ENCODE results near the gene LCN2.

The LCN2 gene

DNA sequence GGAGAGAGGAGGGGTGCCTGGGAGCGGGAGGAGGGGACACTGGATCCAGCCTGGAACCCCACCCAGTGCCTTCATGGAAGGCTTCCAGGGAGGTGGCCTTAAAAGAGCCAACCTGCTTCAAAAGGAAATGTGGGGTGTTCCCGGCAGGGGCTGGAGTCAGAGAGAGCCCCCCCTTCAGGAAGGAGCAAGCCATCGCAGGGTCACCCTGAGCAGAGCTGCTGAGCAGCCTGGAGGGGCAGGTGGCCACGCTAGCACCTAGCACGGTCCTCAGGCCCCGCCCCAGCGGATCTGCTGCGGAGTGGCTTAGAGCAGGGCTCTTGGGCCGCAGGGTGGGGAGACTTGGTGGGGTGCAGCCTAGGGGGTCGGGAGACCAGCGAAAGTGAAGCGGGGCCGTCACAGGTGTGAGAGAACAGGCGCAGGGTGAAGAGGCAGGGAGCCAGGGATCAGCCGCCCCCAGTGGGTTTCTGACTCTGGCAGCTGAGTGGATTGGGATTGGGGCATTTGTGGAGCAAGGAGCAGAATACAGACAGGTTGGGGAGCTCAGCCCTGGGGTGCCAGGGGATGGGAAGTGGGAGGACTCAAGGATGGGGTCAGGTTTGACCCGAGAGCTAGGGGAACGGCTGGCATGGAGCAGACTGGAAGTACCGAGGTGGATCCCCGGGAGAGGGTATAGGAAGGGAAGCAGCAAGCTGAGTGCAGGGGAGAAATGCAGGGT lies 1.5 kb downstream of the LCN2 start:
- DNase-seq (ENCODE audit: low spot score) = no peak

DNA sequence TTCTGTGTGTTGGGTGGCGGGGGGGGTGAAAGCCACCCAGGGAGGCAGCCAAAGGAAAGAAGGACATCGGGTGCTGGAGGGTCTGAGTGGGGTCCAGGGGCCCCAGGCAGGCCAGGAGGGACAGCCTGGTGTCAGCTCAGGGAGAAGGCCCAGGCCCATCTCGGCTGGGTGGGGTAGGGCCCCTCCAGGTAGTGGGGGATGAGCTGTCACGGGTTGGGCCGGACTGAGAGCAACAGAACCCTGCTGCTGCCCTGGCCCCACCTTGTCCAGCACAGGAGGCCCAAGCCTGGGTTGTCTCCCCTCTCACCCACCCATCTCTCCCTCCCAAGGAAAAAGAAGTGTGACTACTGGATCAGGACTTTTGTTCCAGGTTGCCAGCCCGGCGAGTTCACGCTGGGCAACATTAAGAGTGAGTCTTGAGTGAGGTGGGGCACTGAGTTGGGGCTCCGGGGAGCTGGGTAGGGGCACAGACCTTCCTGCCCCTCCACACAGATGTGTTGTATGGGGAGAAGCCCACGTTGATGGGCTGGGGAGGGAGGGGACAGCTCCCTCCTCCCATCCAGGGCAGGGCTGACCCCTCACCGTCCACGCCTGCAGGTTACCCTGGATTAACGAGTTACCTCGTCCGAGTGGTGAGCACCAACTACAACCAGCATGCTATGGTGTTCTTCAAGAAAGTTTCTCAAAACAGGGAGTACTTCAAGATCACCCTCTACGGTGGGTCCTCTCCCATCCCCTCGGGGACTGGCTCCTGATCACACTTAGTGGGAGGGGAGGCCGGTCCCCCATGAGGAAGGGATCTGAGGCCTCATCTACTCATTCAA lies 2.3 kb downstream of the LCN2 start:
- no peak for DNase-seq (ENCODE audit: low spot score)

DNA sequence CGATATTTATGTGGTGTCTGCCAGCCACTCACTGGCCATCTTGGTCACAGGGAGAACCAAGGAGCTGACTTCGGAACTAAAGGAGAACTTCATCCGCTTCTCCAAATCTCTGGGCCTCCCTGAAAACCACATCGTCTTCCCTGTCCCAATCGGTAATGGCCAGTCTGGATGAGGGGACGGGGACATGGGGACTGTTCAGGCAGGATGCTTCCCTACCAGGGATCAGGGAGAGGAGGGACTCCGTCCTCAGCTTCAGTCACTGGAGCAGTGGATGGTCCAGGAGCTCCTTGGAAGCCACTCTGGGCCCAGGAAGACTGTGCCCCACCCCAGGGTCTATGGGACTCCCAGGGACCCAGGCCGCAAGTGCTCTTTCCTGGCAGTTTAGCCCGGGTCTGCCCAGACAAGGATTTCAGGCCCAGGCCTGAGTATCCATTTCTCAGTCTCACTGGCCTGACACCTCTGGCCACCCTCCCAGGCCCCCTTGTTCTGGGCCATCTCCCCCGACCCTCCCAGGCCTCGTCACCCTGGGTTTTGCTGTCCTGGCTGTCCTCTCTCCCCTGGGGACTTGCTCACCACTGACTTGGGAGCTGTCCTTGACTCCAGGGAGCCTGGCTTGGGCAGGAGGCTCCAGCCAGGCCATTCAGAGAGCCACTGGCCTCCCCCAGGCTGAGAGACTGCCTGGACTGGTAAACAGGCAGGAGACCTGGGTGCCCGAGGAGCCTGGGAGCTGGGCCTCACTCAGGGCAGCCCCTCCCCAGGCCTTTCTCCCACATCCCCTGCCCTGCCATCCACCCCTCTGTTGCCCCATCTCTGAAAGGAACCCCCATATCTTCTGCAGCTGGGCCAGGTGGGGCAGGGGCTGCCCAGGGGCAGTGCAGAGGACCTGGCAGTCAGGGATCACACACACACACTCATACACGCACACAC lies 3.1 kb downstream of the LCN2 start:
- DNase-seq (ENCODE audit: low spot score) = no peak

DNA sequence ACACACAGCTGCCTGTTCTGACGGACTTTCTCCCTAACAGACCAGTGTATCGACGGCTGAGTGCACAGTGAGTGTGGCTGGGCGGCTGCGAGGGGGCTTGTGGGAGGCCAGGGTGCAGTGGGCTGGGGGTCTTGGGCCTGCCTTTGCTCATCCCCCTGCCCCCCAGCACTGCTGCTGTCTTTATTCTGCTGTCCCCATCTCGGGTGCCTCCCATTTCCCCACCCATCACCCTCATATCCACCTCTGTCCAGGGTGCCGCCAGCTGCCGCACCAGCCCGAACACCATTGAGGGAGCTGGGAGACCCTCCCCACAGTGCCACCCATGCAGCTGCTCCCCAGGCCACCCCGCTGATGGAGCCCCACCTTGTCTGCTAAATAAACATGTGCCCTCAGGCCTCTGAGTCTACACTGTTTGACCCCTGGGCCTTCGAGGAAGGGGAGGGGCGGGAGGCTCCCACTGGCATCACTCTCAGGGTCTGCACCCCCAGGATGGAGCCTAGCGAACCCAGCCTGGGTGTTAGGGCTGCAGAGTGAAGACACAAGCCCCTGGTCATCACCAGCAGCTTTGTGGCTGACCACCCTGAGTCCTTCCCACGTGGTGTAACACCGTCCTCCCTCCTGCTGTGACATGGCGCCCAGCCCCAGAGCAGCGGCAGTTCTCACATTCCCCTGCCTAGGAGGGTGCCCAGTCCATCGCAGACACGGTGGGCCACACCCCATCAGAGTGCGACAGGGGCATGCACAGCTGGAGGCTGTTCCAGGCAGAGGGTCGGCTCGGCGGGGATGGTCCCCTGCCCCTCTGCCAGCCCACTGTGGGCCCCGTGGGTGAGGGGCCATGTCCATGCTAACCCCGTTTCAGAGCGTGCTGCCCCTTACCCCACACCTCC lies 4.0 kb downstream of the LCN2 start:
- no peak for DNase-seq (ENCODE audit: low spot score)

DNA sequence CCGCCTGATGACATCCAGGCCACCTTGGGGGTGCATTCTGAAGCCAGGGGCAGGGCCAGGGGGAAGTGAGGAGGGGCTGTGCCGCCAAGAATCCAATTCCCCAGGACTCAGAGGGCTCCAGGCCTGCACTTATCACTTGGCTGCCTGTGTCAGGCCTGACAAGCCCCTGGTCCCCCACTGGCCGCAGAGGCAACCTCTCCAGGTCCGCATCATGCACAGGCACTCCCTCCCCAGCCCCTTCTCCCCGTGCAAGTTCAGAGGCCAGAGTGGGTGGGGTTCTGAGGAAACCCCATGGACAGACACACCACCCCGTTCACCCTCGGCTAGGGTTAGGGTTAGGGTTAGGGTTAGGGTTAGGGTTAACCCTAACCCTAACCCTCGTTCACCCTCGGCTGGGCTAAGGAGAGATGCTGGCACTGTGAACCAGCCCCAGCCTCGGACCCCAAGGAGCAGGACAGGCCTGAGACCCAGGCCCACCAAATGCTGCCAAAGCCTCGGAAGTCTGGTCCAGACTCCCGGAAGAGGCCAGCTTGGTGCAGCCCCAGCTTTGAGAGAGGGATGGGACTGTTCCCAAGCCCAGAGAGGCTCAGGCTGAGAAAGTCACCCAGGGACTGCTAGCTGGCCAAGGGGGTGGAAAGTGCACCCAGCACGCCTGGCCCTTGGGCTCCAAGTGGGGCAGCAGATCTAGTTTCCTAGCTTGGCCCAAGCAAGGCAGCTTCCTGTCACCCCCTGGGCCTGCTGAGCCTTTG lies 4.9 kb downstream of the LCN2 start:
- no peak for DNase-seq (ENCODE audit: low spot score)

DNA sequence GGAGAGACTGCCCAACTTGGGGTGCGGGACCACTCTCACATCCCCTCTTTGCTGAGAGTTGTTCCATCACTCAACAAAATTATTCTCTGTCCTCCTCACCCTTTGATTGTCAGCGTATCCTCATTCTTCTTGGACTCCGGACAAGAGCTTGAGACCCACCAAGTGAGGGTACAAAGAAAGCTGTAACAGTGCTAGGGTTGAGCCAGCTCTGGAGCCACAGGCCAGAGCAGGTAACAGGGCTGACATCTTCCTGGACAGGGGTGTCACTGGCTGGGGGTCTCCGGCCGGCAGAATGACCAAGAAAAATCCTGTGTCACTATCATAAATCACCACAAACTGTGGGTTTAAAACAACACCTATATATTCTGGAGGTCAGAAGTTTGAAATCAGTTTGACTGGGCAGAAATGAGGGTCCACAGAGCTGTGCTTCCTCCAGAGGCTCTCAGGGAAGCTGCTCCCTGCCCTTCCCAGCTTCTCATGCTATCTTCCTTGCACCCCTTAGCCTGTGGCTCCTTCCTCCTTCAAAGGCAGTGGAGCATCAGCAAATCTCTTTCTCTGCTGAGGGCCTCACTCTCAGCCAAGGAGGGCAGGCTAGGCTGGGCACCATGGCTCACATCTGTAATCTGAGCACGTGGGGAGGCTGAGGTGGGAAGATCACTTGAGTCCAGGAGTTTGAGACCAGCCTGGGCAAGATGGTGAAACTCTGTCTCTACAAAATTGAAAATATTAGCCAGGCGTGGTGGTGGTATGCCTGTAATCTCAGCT lies 6.7 kb downstream of the LCN2 start:
- no peak for DNase-seq (ENCODE audit: low spot score)

DNA sequence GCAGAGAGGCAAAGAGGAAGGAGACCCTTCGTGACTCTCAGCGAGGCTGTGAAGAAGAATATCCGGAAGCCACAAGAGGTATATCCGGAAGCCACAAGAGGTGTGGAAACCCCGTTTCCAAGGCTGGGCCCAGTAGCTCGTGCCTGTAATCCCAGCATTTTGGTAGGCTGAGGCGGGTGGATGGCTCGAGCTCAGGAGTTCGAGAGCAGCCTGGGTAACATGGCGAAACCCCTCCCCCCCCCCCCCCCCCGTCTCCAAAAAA lies 10.2 kb downstream of the LCN2 start:
- no peak for DNase-seq (ENCODE audit: low spot score)

DNA sequence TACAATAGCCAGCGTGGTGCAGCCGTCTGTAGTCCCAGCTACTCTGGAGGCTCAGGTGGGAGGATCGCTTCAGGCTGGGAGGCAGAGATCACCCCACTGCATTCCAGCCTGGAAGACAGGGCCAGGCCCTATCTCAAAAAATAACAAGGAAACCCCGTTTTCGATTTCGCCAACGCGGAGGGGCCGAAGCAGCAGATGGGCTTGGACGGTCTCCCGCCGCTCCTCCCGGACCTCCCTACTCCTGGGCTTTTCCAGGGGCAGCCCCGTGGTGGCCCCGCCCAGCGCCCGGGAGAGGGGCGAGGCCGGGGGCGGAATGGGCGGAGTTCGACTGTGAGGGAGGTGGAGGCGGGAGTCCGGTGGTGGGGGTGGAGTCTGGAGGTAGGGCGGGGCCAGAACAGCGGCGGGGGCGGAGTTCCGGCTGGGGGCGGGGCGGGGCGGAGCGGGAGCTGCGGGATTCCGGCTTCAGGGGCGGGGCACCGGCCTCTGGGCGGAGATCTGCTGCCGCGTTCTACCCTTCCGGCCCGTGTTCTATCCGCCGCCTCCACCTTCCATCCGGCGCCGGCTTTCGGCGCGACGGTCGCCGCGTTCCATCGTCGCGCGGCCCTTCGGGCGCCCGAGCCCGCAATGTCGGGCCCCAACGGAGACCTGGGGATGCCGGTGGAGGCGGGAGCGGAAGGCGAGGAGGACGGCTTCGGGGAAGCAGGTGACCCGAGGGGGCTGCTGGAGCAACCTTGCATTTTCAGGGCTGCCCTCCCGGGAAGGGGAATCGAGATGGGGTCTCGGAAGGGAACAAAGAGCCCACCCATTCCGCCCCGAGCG lies 10.7 kb downstream of the LCN2 start, which contains the start of gene BBLN:
BBLN (plus strand) TSS at position 482 of the 819 bp plus-strand sequence; CDS start at position 625, 143 bp downstream.
- DNase-seq (ENCODE audit: low spot score) = peak; percentile 93

DNA sequence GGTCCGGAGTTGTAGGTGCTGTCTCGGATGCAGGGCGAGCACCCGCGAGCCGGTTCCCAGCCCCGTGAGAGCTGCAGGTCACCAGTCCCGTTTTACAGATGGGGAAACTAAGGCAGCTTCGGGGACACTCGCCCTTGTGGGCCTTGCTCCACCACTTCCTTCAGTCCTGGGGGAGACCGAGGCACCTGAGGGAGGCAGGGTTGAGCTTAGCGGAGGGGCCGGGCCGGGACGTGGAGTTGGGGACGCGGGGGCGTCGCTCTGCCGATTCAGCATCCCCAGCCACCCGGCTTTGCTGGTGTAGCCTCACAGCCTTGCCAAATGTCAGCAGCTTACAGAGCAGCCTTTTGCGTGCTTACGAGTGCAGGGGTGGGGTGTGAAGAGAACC lies 11.3 kb downstream of the LCN2 start:
- no peak for DNase-seq (ENCODE audit: low spot score)

DNA sequence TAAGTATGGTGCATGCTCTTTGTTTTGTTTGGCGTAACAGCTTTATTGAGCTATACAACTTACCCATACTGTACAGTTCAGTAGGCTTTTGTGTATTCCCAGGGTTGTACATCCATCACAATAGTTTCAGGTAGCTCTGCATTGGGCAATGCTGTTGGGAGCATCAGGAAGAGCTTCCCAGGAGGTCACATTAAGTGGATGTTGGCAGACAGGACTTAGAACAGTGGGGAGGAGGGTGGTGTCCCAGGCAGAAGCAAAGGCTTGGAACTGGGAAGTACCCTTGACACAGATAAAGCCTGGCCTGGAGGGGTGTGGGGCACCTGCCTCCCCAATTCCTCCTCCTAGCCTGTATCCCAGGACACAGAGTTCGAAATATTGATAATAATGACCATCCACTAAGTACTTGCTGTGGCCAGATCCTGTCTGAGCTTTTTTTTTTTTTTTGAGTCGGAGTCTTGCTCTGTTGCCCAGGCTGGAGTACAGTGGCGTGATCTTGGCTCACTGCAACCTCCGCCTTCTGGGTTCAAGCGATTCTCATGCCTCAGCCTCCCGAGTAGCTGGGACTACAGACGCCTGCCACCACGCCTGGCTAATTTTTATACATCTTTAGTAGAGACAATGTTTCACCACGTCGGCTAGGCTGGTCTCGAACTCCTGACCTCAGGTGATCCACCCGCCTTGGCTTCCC lies 12.1 kb downstream of the LCN2 start:
- no peak for DNase-seq (ENCODE audit: low spot score)

DNA sequence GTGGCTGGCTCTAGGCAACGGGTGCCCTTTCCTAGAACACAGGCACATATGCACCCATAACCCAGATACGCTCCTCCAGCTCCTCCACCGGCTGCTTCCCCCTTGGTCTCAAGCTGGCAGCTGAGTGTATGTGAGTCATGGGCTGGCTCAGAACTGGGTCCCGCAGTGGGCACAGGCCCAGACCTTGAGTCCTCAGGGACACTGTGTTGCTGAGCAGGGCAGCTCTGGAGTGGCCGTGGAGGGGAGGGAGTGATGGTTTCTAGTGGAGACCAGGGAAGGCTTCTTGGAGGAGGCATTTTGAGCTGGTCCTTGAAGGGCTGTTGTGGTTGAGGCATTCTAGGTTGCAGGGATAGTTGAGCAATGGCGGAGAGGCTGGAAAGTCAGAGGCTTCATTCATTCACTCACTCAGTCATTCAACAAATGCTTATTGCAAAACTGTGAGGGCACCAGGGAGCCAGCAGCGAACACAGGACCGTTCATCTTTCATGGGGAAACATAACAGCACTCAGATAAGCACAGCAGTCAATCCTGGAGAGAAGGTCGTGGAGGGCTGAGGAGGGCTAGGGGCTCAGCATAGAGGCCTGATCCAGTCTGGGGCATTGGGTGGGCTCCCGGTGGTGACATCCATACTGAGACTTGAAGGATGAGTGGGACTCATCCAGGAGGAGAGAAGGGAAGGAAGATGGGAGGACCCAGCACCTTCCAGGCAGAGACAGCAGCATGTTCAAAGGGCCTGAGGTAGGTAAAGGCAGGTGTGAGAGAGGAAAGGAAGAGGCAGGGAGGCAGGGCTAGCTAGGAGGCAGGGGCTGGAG lies 13.2 kb downstream of the LCN2 start:
- no peak for DNase-seq (ENCODE audit: low spot score)

DNA sequence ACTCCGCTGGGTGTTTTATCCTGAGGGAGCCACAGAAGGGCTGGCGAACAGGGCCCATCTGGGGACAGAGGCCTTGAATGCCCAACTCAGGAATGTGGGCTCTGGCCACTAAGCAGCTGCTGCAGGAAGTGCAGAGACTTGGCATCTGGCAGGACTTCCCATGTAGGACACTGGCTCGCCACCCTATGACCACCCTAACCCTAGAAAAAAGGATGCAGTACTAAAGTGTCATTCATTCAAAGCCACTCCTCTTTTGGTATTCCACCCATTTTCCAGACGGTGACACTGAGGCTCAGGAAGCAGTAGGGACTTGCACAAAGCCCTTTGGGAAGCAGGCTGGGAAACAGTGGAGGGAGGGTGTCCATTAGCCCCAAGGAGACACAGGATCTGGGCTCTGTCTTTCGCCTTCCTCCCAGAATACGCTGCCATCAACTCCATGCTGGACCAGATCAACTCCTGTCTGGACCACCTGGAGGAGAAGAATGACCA lies 13.8 kb downstream of the LCN2 start:
- no peak for DNase-seq (ENCODE audit: low spot score)

DNA sequence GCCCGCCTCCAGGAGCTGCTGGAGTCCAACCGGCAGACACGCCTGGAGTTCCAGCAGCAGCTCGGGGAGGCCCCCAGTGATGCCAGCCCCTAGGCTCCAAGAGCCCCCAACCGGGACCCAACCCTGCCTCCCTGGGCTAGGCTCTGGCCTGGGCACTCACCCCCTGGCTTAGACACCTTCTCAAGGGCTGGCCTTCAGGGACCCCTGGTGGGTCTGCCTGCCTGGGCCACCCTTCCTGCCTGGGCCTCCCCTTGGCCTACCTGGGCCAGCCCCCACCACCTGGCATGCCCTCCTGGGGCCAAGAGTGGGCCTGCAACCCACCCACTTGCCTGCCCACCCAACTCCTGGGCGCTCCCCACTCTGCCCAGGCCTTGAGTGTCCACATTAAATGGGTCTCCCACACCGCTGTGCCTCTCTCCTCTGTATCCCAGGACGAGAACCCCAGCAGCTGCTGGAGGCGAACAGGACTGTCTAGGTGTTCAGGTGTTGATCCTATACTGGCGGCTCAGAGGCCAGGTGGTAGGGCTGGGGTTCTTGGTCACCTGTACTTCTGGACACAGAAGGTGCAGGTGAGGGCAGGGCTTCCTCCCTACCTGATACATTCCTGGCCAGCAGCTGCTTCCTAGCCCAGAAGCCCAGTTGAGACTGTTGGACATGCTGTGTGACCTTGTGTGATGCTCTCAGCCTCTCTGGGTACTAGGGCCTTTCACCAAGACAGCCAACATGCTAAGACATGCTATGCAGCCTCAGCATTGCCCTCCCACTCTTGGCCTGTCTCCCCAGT lies 14.5 kb downstream of the LCN2 start:
- no peak for DNase-seq (ENCODE audit: low spot score)

DNA sequence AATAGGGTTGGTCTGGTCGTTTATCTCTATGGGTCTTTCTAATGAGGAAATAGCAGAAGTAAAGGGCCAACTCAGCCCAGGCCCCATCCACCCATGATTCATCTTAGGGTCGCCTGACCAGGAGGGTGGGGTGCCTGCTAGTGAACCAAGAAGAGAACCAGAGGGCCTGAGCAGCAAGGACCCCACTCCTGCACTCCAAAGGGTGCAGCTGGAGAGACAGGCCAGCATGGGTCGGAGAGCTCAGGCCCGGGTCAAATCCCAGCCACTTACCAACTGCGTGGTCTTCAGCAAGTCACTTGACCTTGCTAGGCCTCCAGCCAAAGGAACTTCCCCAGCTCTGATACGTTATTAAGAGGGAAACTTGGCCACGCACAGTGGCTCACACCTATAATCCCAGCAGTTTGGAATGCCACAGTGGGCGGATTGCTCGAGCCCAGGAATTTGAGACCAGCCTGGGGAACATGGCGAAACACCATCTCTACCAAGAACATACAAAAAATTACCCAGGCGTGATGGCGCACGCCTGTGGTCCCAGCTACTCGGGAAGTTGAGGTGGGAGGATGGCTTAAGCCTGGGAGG lies 15.1 kb downstream of the LCN2 start:
- no peak for DNase-seq (ENCODE audit: low spot score)

DNA sequence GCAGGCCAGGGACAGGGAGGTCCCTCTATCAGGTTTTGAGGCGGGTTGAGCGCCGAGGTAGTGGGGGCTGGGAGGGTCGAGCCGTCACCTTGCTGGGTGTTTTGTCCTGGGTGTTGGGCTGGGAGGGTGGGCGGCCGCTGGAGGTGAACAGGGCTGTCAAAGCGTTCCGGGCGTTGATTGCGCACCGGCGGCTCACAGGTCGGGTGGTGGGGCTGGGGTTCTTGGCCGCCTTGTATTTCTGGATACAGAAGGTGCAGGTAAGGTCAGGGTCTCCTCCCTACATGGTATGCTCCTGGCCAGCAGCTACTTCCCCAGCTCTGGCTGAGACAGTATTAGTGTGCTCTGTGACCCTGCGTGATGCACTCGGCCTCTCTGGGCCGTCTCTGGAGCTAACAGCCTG lies 16.9 kb downstream of the LCN2 start:
- no peak for DNase-seq (ENCODE audit: low spot score)

DNA sequence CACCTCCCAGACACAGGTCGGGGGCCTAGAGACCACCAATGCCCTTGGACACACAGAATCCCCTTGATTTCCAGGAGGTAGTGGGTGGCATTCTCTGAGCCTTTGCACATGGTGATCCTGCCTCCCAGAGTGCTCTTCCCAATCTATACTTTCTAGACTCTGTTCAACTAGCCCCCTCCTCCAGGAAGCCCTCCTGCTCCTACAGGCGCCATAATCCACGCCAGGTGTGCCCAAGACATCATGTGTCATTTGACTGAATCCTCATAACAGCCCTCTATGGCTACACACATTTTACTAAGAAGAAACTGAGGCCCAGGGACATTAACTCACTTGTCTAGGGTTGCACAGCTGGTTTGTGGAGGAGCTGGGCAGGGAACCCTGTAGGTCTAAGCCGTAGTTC lies 18.0 kb downstream of the LCN2 start:
- no peak for DNase-seq (ENCODE audit: low spot score)
